Nephron (organoid): Measurements from ENCODE around the gene MBD5.

Experiments
- H3K27ac Mint-ChIP-seq, 3 experiments: 2 replicates each; pipeline ENCODE4 v1.8.0; 2020; ENCODE audit warnings: mixed read lengths in 3 of 3, mild to moderate bottlenecking in 2 of 3, moderate library complexity in 1 of 3
- H3K27me3 Mint-ChIP-seq: 2 replicates; pipeline ENCODE4 v1.8.0; 2021; ENCODE audit warnings: low read depth, mild to moderate bottlenecking, moderate library complexity, mixed read lengths
- H3K36me3 Mint-ChIP-seq: 2 replicates; pipeline ENCODE4 v1.8.0; 2020; ENCODE audit warnings: low read depth, mixed read lengths
- H3K4me1 Mint-ChIP-seq: 2 replicates; pipeline ENCODE4 v1.8.0; 2020; ENCODE audit warnings: mixed read lengths
- H3K4me3 Mint-ChIP-seq, 3 experiments: 2 replicates each; pipeline ENCODE4 v1.8.0; 2020; ENCODE audit warnings: mild to moderate bottlenecking in 3 of 3, mixed read lengths in 3 of 3, moderate library complexity in 2 of 3
- H3K9me3 Mint-ChIP-seq: 2 replicates; pipeline ENCODE4 v1.8.0; 2020; ENCODE audit warnings: mixed read lengths
- CTCF ChIP-seq, 3 experiments: fragments of 200-600 bp; sonication (generic); IDR thresholded peaks; one replicate each; pipeline ENCODE4 v1.5.0; 2021; ENCODE audit warnings: antibody characterized with exemption in 3 of 3; ENCODE audit not compliant: unreplicated experiment in 3 of 3

MBD5 gene

GRCh38 chr2:148486655-148487054 lies 465.8 kb downstream of the MBD5 start:
- Mint-ChIP-seq H3K4me1 (peaks cover 14% of the 10 kb centered on the region), H3K27ac (no peak overlapping the region), H3K27me3 (no peaks in the 10 kb centered on the region), H3K9me3 (no peaks in the 10 kb centered on the region), H3K4me3 (no peak overlapping the region), H3K36me3 (peaks cover 45% of the 10 kb centered on the region)
- no peak for TF ChIP-seq CTCF (IDR thresholded peaks at IDR 0.05; ENCODE audit: unreplicated experiment in 3 of 3)

GRCh38 chr2:148487439-148487838 lies 466.5 kb downstream of the MBD5 start:
- H3K4me1 Mint-ChIP-seq = peaks cover 20% of the 10 kb centered on the region
- no peaks in the 10 kb centered on the region for H3K9me3 Mint-ChIP-seq
- H3K4me3 Mint-ChIP-seq = no peak overlapping the region
- H3K27me3 Mint-ChIP-seq = no peaks in the 10 kb centered on the region
- TF ChIP-seq CTCF (IDR thresholded peaks at IDR 0.05; ENCODE audit: unreplicated experiment in 3 of 3) = no peak
- peaks cover 45% of the 10 kb centered on the region for H3K36me3 Mint-ChIP-seq
- H3K27ac Mint-ChIP-seq = no peak overlapping the region

- TF ChIP-seq CTCF (IDR thresholded peaks at IDR 0.05; ENCODE audit: unreplicated experiment in 3 of 3) = no peak
- no peaks in the 10 kb centered on the region for H3K27me3 Mint-ChIP-seq
- H3K9me3 Mint-ChIP-seq = no peaks in the 10 kb centered on the region
- peaks cover 42% of the 10 kb centered on the region for H3K36me3 Mint-ChIP-seq
- no peak overlapping the region for H3K4me3 Mint-ChIP-seq
- peaks cover 13% of the 10 kb centered on the region for H3K4me1 Mint-ChIP-seq
- peak overlapping the region; percentile 74 to 91 (median 84) for H3K27ac Mint-ChIP-seq
These were observed 470.0 kb downstream of the MBD5 start for GRCh38 chr2:148490840-148491439.

- H3K4me1 Mint-ChIP-seq = peaks cover 13% of the 10 kb centered on the region
- no peak for TF ChIP-seq CTCF (IDR thresholded peaks at IDR 0.05; ENCODE audit: unreplicated experiment in 3 of 3)
- peak overlapping the region; percentile 85 to 92 (median 91) for H3K27ac Mint-ChIP-seq
- peaks cover 27% of the 10 kb centered on the region for H3K36me3 Mint-ChIP-seq
- H3K4me3 Mint-ChIP-seq = no peak overlapping the region
- H3K9me3 Mint-ChIP-seq = no peaks in the 10 kb centered on the region
- no peaks in the 10 kb centered on the region for H3K27me3 Mint-ChIP-seq
These were observed 473.1 kb downstream of the MBD5 start for GRCh38 chr2:148493822-148494563.

GRCh38 chr2:148495586-148495985 lies 474.7 kb downstream of the MBD5 start:
- Mint-ChIP-seq H3K36me3 (peaks cover 11% of the 10 kb centered on the region), H3K27me3 (no peaks in the 10 kb centered on the region)
- no peak for TF ChIP-seq CTCF (IDR thresholded peaks at IDR 0.05; ENCODE audit: unreplicated experiment in 3 of 3)

GRCh38 chr2:148501545-148501944 lies 480.7 kb downstream of the MBD5 start:
- Mint-ChIP-seq H3K27me3 (no peaks in the 10 kb centered on the region), H3K36me3 (peaks cover 8% of the 10 kb centered on the region), H3K27ac (no peak overlapping the region), H3K4me1 (no peaks in the 10 kb centered on the region), H3K4me3 (no peak overlapping the region), H3K9me3 (no peaks in the 10 kb centered on the region)
- no peak for TF ChIP-seq CTCF (IDR thresholded peaks at IDR 0.05; ENCODE audit: unreplicated experiment in 3 of 3)

More at GRCh38 chr2:148495586-148495985, 474.7 kb downstream of the MBD5 start:
- no peak overlapping the region for H3K4me3 Mint-ChIP-seq
- H3K9me3 Mint-ChIP-seq = no peaks in the 10 kb centered on the region
- H3K4me1 Mint-ChIP-seq = peaks cover 13% of the 10 kb centered on the region
- H3K27ac Mint-ChIP-seq = peak overlapping the region; percentile 67 to 91 (median 67)
